ENCODE measurements around the gene TUBB1.

- TF ChIP-seq CTCF (IDR thresholded peaks at IDR 0.05; ENCODE audit: insufficient read depth, low read length) (no peak), REST (IDR thresholded peaks at IDR 0.05; ENCODE audit: insufficient replicate concordance, low read depth) (no peak), POLR2AphosphoS5 (IDR thresholded peaks at IDR 0.05; ENCODE audit: low read depth) (no peak), GABPA (IDR thresholded peaks at IDR 0.05; ENCODE audit: low read depth) (no peak), SPI1 (IDR thresholded peaks at IDR 0.05; ENCODE audit: borderline replicate concordance, low read depth) (no peak)
These were observed 28.9 kb downstream of the TUBB1 start for GRCh38 chr20:59047938-59048680.

Measured in HL-60 (cell line).